Keratinocyte (primary cell): ENCODE measurements around the gene CFC1. TPM values are rescaled to one million over a fixed set of nuclear protein-coding genes. Genes with fewer than 3 reads are reported as not detected.
"Not testable (repeated sequence)": the region's sequence is repeated elsewhere in the genome, so short reads cannot be mapped to it uniquely, and the experiment has no call there.

Experiments
- DNase-seq: peaks from one replicate; pipeline ENCODE4 v3.0.0-alpha.2; 2011; ENCODE audit warnings: low read depth, missing footprints, low spot score
- FAIRE-seq: peaks from 2 replicates; lab custom pipeline; 2011; peaks lifted over from hg19 to GRCh38; lab: Jason Lieb, UNC
- H2AFZ ChIP-seq: 2 replicates; pipeline ENCODE4 v1.6.0; 2012; ENCODE audit warnings: low read length, control low read depth, inconsistent platforms; ENCODE audit not compliant: control insufficient read depth
- H3K27ac ChIP-seq: 2 replicates; pipeline ENCODE4 v1.5.1; 2011; ENCODE audit warnings: low read length; ENCODE audit not compliant: control insufficient read depth, insufficient read depth
- H3K27me3 ChIP-seq: 3 replicates; pipeline ENCODE4 v1.6.0; 2011; ENCODE audit warnings: low read length; ENCODE audit not compliant: control insufficient read depth, insufficient read depth; ENCODE audit errors: extremely low read depth
- H3K36me3 ChIP-seq, 2 experiments: 2 replicates in 1 of 2; 3 replicates in 1 of 2; pipeline ENCODE4 v1.5.1; 2011; ENCODE audit warnings: low read length in 2 of 2, mild to moderate bottlenecking in 1 of 2; ENCODE audit not compliant: control insufficient read depth in 2 of 2, insufficient read depth in 2 of 2; ENCODE audit errors: extremely low read depth in 1 of 2
- H3K4me1 ChIP-seq: 3 replicates; pipeline ENCODE4 v1.5.1; 2011; ENCODE audit warnings: low read length; ENCODE audit not compliant: control insufficient read depth, insufficient read depth; ENCODE audit errors: extremely low read depth
- H3K4me2 ChIP-seq: 3 replicates; pipeline ENCODE4 v1.6.0; 2011; ENCODE audit warnings: low read depth, low read length; ENCODE audit not compliant: control insufficient read depth, insufficient read depth; ENCODE audit errors: extremely low read depth
- H3K4me3 ChIP-seq, 3 experiments: fragments of 200-600 bp in 1 of 3; sonication (generic) in 1 of 3; 2 replicates in 2 of 3; 3 replicates in 1 of 3; pipeline ENCODE4 v1.5.1; 2011 to 2016; ENCODE audit warnings: low read length in 3 of 3, mild to moderate bottlenecking in 3 of 3, control low read depth in 2 of 3, inconsistent platforms in 1 of 3, low read depth in 1 of 3, mixed read lengths in 1 of 3, mixed run types in 1 of 3, moderate library complexity in 1 of 3; ENCODE audit not compliant: control insufficient read depth in 2 of 3, insufficient read depth in 2 of 3; ENCODE audit errors: extremely low read depth in 1 of 3
- H3K79me2 ChIP-seq: 2 replicates; pipeline ENCODE4 v1.6.0; 2012; ENCODE audit warnings: low read length; ENCODE audit not compliant: control insufficient read depth, insufficient read depth
- H3K9ac ChIP-seq: 3 replicates; pipeline ENCODE4 v1.6.0; 2011; ENCODE audit warnings: low read length; ENCODE audit not compliant: control insufficient read depth, insufficient read depth; ENCODE audit errors: extremely low read depth
- H3K9me1 ChIP-seq: 3 replicates; pipeline ENCODE4 v1.6.0; 2011; ENCODE audit warnings: low read length; ENCODE audit not compliant: control insufficient read depth, insufficient read depth; ENCODE audit errors: extremely low read depth
- H3K9me3 ChIP-seq: 2 replicates; pipeline ENCODE4 v1.5.1; 2012; ENCODE audit warnings: low read depth, low read length; ENCODE audit not compliant: control insufficient read depth
- H4K20me1 ChIP-seq: 3 replicates; pipeline ENCODE4 v1.6.0; 2011; ENCODE audit warnings: low read length; ENCODE audit not compliant: control insufficient read depth, insufficient read depth; ENCODE audit errors: extremely low read depth
- dilution Hi-C: fragments of 300-500 bp; cut with MboI; formaldehyde crosslinking; loops from one replicate; pipeline ENCODE4 v1.7.0; 2020; ENCODE audit warnings: low sequenced_read_pairs; ENCODE audit not compliant: extremely low pct_ligation_motif_present
- polyA plus RNA-seq, 5 experiments: library from polyadenylated mRNA; depleted of rRNA in 3 of 5; stranded (reverse) in 3 of 5; stranded (forward) in 1 of 5; unstranded in 1 of 5; fragments of >200 nt; gene quantifications; 1 replicate in 1 of 5; 2 replicates in 3 of 5; 3 replicates in 1 of 5; pipeline versions ENCODE4 v1.2.1 to v1.2.3, GENCODE V29; 2011 to 2012; ENCODE audit warnings: missing spikeins in 2 of 5, low read depth in 1 of 5, low replicate concordance in 1 of 5

CFC1 gene
- polyA plus RNA-seq, 1 donor (not counting 4 experiments of a cell fraction or from before 2014, with no cell fraction given), result not detected

- H3K4me3 ChIP-seq, H3K9ac ChIP-seq, H2AFZ ChIP-seq, H3K27me3 ChIP-seq, dilution Hi-C loops, DNase-seq, H3K9me1 ChIP-seq, H3K4me1 ChIP-seq, H3K79me2 ChIP-seq, FAIRE-seq, H3K27ac ChIP-seq, H3K9me3 ChIP-seq, H3K4me2 ChIP-seq, H3K36me3 ChIP-seq, H4K20me1 ChIP-seq: not testable (repeated sequence)
Measured at GRCh38 chr2:130599926-130600325, 551 bp upstream of the CFC1 start.

DNA sequence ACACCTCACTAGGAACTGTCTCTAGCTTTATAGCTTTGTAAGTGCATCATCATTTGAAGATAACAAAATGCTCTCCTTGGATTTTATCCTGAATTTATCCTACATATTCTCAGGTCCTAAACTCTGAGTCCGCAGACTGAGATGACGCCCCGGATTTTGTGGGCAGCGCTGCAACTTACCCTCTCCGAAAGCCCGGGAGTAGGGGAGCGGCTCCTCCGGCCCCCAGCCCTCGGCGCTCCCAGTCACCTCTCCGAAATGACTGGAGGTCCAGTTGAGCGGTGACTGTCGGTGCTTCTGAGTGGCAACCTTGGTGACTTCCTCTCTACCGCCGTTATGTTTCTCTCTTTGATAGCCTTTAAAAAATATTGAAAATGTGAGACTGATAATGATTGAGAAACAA is 912 bp downstream of the CFC1 start:
- FAIRE-seq, H3K9me3 ChIP-seq, H3K36me3 ChIP-seq, H4K20me1 ChIP-seq, H3K4me3 ChIP-seq, H3K79me2 ChIP-seq, H3K9ac ChIP-seq, H3K27ac ChIP-seq, H3K9me1 ChIP-seq, DNase-seq, H3K4me1 ChIP-seq, dilution Hi-C loops, H2AFZ ChIP-seq, H3K4me2 ChIP-seq, H3K27me3 ChIP-seq: not testable (repeated sequence)

- dilution Hi-C loops, result not testable (repeated sequence)
Measured at GRCh38 chr2:130597994-130598393, 1.4 kb downstream of the CFC1 start.

GRCh38 chr2:130596757-130597156 is 2.6 kb downstream of the CFC1 start:
- H3K9me3 ChIP-seq, H3K79me2 ChIP-seq, H3K4me1 ChIP-seq, dilution Hi-C loops, H3K4me3 ChIP-seq, H3K27me3 ChIP-seq, H2AFZ ChIP-seq, FAIRE-seq, DNase-seq, H3K36me3 ChIP-seq, H3K9ac ChIP-seq, H3K4me2 ChIP-seq, H3K27ac ChIP-seq, H4K20me1 ChIP-seq, H3K9me1 ChIP-seq: not testable (repeated sequence)

More at GRCh38 chr2:130597994-130598393, 1.4 kb downstream of the CFC1 start:
- H3K27me3 ChIP-seq, H3K36me3 ChIP-seq, H4K20me1 ChIP-seq, H2AFZ ChIP-seq, H3K27ac ChIP-seq, FAIRE-seq, H3K4me2 ChIP-seq, H3K4me1 ChIP-seq, DNase-seq, H3K79me2 ChIP-seq, H3K9me3 ChIP-seq, H3K4me3 ChIP-seq, H3K9ac ChIP-seq, H3K9me1 ChIP-seq: not testable (repeated sequence)

DNA sequence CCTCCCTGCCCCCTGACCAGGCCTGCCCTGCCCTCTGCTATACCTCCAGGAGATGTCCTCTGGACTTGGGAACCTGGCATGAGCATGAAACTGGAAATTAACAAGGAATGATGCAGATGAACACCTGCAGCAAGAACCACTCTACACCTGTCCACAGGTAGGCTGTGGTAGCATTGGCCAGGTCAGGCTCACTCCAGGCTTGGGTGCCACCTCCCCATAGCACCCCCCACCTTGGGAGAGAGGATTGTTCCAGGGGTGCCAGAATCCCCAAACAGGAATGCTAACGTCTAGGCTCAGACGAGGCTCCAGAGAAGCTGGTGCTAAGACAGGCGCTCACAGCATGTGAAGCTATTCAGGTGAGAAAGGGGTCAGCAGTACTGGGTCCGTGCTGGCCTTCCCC is 5.4 kb downstream of the CFC1 start:
- H3K27ac ChIP-seq, H3K36me3 ChIP-seq, H3K4me1 ChIP-seq, dilution Hi-C loops, H3K9ac ChIP-seq, H3K9me3 ChIP-seq, H3K9me1 ChIP-seq, H3K4me3 ChIP-seq, DNase-seq, H3K79me2 ChIP-seq, H3K27me3 ChIP-seq, H3K4me2 ChIP-seq, H4K20me1 ChIP-seq, H2AFZ ChIP-seq, FAIRE-seq: not testable (repeated sequence)
